ENCODE data around the gene EPHB2.

Gene EPHB2

GRCh38 chr1:22741118-22741517 is 30.5 kb downstream of the EPHB2 start:
- H3K36me3 Mint-ChIP-seq = no peaks in the 10 kb centered on the region
- H3K4me3 Mint-ChIP-seq = no peak overlapping the region
- no peak overlapping the region for H3K27ac Mint-ChIP-seq
- peaks cover 12% of the 10 kb centered on the region for H3K27me3 Mint-ChIP-seq
- CTCF ChIA-PET = no interaction called here
- H3K9me3 Mint-ChIP-seq = no peaks in the 10 kb centered on the region
- H3K4me1 Mint-ChIP-seq = no peaks in the 10 kb centered on the region
- DNase-seq = no peak

GRCh38 chr1:22745669-22746585 is 35.3 kb downstream of the EPHB2 start:
- Mint-ChIP-seq H3K27me3 (peaks cover 23% of the 10 kb centered on the region), H3K4me3 (no peak overlapping the region), H3K36me3 (no peaks in the 10 kb centered on the region), H3K27ac (no peak overlapping the region), H3K9me3 (no peaks in the 10 kb centered on the region), H3K4me1 (no peaks in the 10 kb centered on the region)
- CTCF ChIA-PET = no interaction called here
- no peak for DNase-seq

- Mint-ChIP-seq H3K9me3 (no peaks in the 10 kb centered on the region), H3K36me3 (no peaks in the 10 kb centered on the region), H3K4me3 (no peak overlapping the region), H3K27ac (no peak overlapping the region), H3K27me3 (peaks cover 27% of the 10 kb centered on the region), H3K4me1 (no peaks in the 10 kb centered on the region)
- CTCF ChIA-PET = interaction anchor here (1.3 kb wide), 1 partner anchor 15 kb away, joined by 3 read pairs; no protein-coding TSS in a partner anchor
- no peak for DNase-seq
Measured at GRCh38 chr1:22747021-22747734, 36.5 kb downstream of the EPHB2 start.

GRCh38 chr1:22747735-22748073 is 37.1 kb downstream of the EPHB2 start:
- H3K4me3 Mint-ChIP-seq = no peak overlapping the region
- H3K27me3 Mint-ChIP-seq = peaks cover 23% of the 10 kb centered on the region
- H3K4me1 Mint-ChIP-seq = no peaks in the 10 kb centered on the region
- H3K9me3 Mint-ChIP-seq = no peaks in the 10 kb centered on the region
- no peaks in the 10 kb centered on the region for H3K36me3 Mint-ChIP-seq
- DNase-seq = no peak
- CTCF ChIA-PET = interaction anchor here (1.3 kb wide), 1 partner anchor 15 kb away, joined by 3 read pairs; no protein-coding TSS in a partner anchor
- H3K27ac Mint-ChIP-seq = no peak overlapping the region

- Mint-ChIP-seq H3K27me3 (peaks cover 23% of the 10 kb centered on the region), H3K9me3 (no peaks in the 10 kb centered on the region), H3K4me1 (no peaks in the 10 kb centered on the region), H3K27ac (no peak overlapping the region), H3K4me3 (no peak overlapping the region), H3K36me3 (no peaks in the 10 kb centered on the region)
- CTCF ChIA-PET = no interaction called here
- no peak for DNase-seq
Measured at GRCh38 chr1:22749503-22749902, 38.9 kb downstream of the EPHB2 start.

GRCh38 chr1:22749919-22750684 is 39.5 kb downstream of the EPHB2 start:
- no peak overlapping the region for H3K27ac Mint-ChIP-seq
- H3K36me3 Mint-ChIP-seq = no peaks in the 10 kb centered on the region
- DNase-seq = no peak

GRCh38 chr1:22750685-22751051 is 40.0 kb downstream of the EPHB2 start:
- Mint-ChIP-seq H3K4me1 (no peaks in the 10 kb centered on the region), H3K9me3 (no peaks in the 10 kb centered on the region), H3K36me3 (no peaks in the 10 kb centered on the region), H3K27ac (no peak overlapping the region), H3K4me3 (no peak overlapping the region), H3K27me3 (peaks cover 23% of the 10 kb centered on the region)
- DNase-seq = no peak
- CTCF ChIA-PET = no interaction called here

More at GRCh38 chr1:22749919-22750684, 39.5 kb downstream of the EPHB2 start:
- H3K27me3 Mint-ChIP-seq = peaks cover 23% of the 10 kb centered on the region
- no peaks in the 10 kb centered on the region for H3K9me3 Mint-ChIP-seq
- CTCF ChIA-PET = no interaction called here
- H3K4me1 Mint-ChIP-seq = no peaks in the 10 kb centered on the region
- H3K4me3 Mint-ChIP-seq = no peak overlapping the region

GRCh38 chr1:22751124-22751531 is 40.5 kb downstream of the EPHB2 start:
- H3K27ac Mint-ChIP-seq = no peak overlapping the region
- H3K9me3 Mint-ChIP-seq = no peaks in the 10 kb centered on the region

GRCh38 chr1:22752339-22752738 is 41.7 kb downstream of the EPHB2 start:
- CTCF ChIA-PET = no interaction called here
- H3K27me3 Mint-ChIP-seq = peaks cover 13% of the 10 kb centered on the region
- DNase-seq = no peak
- no peak overlapping the region for H3K4me3 Mint-ChIP-seq
- no peaks in the 10 kb centered on the region for H3K36me3 Mint-ChIP-seq
- H3K27ac Mint-ChIP-seq = no peak overlapping the region
- no peaks in the 10 kb centered on the region for H3K9me3 Mint-ChIP-seq
- H3K4me1 Mint-ChIP-seq = no peaks in the 10 kb centered on the region

More at GRCh38 chr1:22751124-22751531, 40.5 kb downstream of the EPHB2 start:
- DNase-seq = no peak
- H3K27me3 Mint-ChIP-seq = peaks cover 21% of the 10 kb centered on the region
- no peak overlapping the region for H3K4me3 Mint-ChIP-seq
- CTCF ChIA-PET = no interaction called here
- H3K4me1 Mint-ChIP-seq = no peaks in the 10 kb centered on the region
- H3K36me3 Mint-ChIP-seq = no peaks in the 10 kb centered on the region

- H3K9me3 Mint-ChIP-seq = no peaks in the 10 kb centered on the region
- H3K27me3 Mint-ChIP-seq = peaks cover 13% of the 10 kb centered on the region
- H3K27ac Mint-ChIP-seq = no peak overlapping the region
- no peaks in the 10 kb centered on the region for H3K4me1 Mint-ChIP-seq
- no peaks in the 10 kb centered on the region for H3K36me3 Mint-ChIP-seq
- H3K4me3 Mint-ChIP-seq = no peak overlapping the region
- CTCF ChIA-PET = no interaction called here
- no peak for DNase-seq
Measured at GRCh38 chr1:22753481-22753971, 42.9 kb downstream of the EPHB2 start.

- no peak overlapping the region for H3K4me3 Mint-ChIP-seq
- CTCF ChIA-PET = interaction anchor here (1.0 kb wide), 1 partner anchor 334 kb away, joined by 3 read pairs; no protein-coding TSS in a partner anchor
- H3K4me1 Mint-ChIP-seq = no peaks in the 10 kb centered on the region
- peaks cover 13% of the 10 kb centered on the region for H3K27me3 Mint-ChIP-seq
- no peak overlapping the region for H3K27ac Mint-ChIP-seq
- DNase-seq = no peak
- H3K9me3 Mint-ChIP-seq = no peaks in the 10 kb centered on the region
- no peaks in the 10 kb centered on the region for H3K36me3 Mint-ChIP-seq
Measured at GRCh38 chr1:22754106-22754768, 43.6 kb downstream of the EPHB2 start.

- Mint-ChIP-seq H3K36me3 (no peaks in the 10 kb centered on the region), H3K4me3 (no peak overlapping the region), H3K27me3 (peaks cover 13% of the 10 kb centered on the region), H3K27ac (no peak overlapping the region), H3K9me3 (no peaks in the 10 kb centered on the region), H3K4me1 (no peaks in the 10 kb centered on the region)
- CTCF ChIA-PET = interaction anchor here (1.0 kb wide), 1 partner anchor 335 kb away, joined by 3 read pairs; no protein-coding TSS in a partner anchor
- DNase-seq = no peak
Measured at GRCh38 chr1:22754824-22755223, 44.2 kb downstream of the EPHB2 start.

- Mint-ChIP-seq H3K36me3 (no peaks in the 10 kb centered on the region), H3K27me3 (peaks cover 8% of the 10 kb centered on the region), H3K9me3 (no peaks in the 10 kb centered on the region), H3K4me1 (no peaks in the 10 kb centered on the region), H3K4me3 (no peak overlapping the region), H3K27ac (no peak overlapping the region)
- no peak for DNase-seq
- CTCF ChIA-PET = no interaction called here
Measured at GRCh38 chr1:22755641-22756040, 45.0 kb downstream of the EPHB2 start.
